GOT3 (cell line): ENCODE data around the gene POGK.

ENCODE experiments used
- DNase-seq: peaks from one replicate; lab custom pipeline; 2025; ENCODE audit warnings: mixed read lengths; lab: John Stamatoyannopoulos, UW

Gene POGK

DNA sequence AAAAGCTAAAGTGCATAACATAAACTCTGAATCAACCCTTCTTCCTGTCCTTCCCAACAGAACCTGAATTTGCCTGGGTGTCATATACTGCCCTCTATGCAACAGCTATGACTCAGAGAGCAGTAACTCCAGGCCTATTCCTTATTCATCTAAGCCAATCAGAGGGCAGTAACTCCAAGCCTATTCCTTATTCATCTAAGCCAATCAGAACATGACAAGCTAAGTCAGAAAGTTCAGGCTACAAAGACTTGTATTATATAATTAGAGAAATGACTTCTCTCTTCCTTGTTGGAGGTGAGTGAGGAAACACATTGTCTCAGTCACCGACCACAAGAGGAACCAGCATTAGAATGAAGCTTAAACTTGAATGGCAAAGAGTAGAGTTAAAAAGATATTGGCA, 63.0 kb downstream of the POGK start:
- DNase-seq, result no peak

DNA sequence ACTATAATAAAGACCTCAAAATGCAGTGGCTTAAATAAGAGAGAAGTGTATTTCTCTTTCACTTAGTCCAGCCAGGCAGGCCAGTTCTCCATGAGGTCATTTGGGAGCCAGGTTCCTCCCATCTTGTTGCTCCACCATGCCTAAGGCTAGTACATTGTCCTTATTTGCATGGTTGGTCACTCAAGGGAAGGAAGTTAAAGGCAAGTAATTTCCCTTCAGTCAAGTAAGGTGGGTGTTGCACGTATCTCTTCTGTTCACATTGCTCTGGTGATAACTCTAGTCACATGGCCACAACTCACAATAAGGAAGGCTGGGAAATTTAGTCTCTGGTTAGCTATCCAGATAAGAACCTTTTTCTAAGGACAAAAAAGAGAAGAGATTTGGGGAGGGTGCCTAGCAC, 64.0 kb downstream of the POGK start:
- no peak for DNase-seq

DNA sequence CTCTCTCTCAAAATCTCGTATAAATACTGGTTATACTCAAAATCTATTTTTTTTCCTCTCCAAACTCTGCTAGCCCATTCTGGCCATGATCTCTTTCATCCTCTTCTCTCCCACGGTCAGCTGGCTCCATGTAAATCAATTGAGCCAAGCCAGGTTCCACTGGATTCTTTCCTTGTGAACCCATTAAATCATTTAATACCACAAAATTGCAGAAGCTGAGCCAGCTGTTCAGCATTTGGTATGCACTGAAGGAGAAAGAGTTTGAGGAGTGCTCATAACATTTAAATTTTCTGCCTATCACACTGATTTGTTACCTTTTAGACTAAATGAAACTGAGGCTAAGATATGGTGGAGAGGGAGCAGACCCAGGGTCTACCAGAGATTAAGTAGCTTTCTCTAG, 65.9 kb downstream of the POGK start:
- DNase-seq, result no peak

DNA sequence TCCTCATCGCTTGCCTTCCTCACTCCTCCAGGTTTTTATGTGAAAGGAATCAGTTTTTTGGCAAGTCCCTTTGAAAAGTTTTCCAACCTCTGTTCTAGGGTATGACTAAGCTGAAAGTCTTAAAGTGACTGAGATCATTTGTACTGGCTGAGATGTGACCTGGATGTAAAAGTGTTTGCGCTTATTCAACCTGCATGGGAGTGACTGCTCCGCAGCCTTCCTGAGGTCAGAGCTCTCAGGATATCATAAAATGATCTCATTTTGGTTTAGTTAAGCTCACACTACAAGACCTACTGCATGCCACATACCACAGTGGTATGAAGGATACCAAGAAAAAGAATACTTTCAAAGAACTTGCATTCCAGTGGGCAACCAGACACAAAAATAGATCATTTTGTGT, 66.6 kb downstream of the POGK start:
- no peak for DNase-seq
